ENCODE data around the gene PDXDC1.
A peak's percentile ranks its signal among the peaks of the same experiment; 100 is the strongest.
"Not testable (repeated sequence)": the region's sequence is repeated elsewhere in the genome, so short reads cannot be mapped to it uniquely, and the experiment has no call there.

PDXDC1 gene

GRCh38 chr16:15035163-15035729, 60.4 kb downstream of the PDXDC1 start:
- H3K4me3 ChIP-seq (ENCODE audit: low read depth, low read length), result no peak overlapping the region

GRCh38 chr16:15037003-15037402, 62.2 kb downstream of the PDXDC1 start:
- H3K4me3 ChIP-seq (ENCODE audit: low read depth, low read length), result no peak overlapping the region

- H3K4me3 ChIP-seq (ENCODE audit: low read depth, low read length), result no peak overlapping the region
Observed at GRCh38 chr16:15037745-15038144, 62.9 kb downstream of the PDXDC1 start.

GRCh38 chr16:15038689-15039088, 63.9 kb downstream of the PDXDC1 start:
- no peak overlapping the region for H3K4me3 ChIP-seq (ENCODE audit: low read depth, low read length)

- no peak overlapping the region for H3K4me3 ChIP-seq (ENCODE audit: low read depth, low read length)
Observed at GRCh38 chr16:15041271-15042004, 66.6 kb downstream of the PDXDC1 start.

GRCh38 chr16:15043344-15043743, 68.5 kb downstream of the PDXDC1 start:
- no peak overlapping the region for H3K4me3 ChIP-seq (ENCODE audit: low read depth, low read length)

- H3K4me3 ChIP-seq (ENCODE audit: low read depth, low read length), result no peak overlapping the region
Observed at GRCh38 chr16:15044286-15044685, 69.5 kb downstream of the PDXDC1 start.

- not testable (repeated sequence) for H3K4me3 ChIP-seq (ENCODE audit: low read depth, low read length)
Observed at GRCh38 chr16:15045270-15045669, 70.4 kb downstream of the PDXDC1 start.

GRCh38 chr16:15046692-15047376, 72.0 kb downstream of the PDXDC1 start:
- no peak overlapping the region for H3K4me3 ChIP-seq (ENCODE audit: low read depth, low read length)

GRCh38 chr16:15049581-15050180, 74.9 kb downstream of the PDXDC1 start:
- no peak overlapping the region for H3K4me3 ChIP-seq (ENCODE audit: low read depth, low read length)

GRCh38 chr16:15050440-15050839, 75.6 kb downstream of the PDXDC1 start:
- H3K4me3 ChIP-seq (ENCODE audit: low read depth, low read length), result not testable (repeated sequence)

GRCh38 chr16:15051387-15051951, 76.6 kb downstream of the PDXDC1 start:
- H3K4me3 ChIP-seq (ENCODE audit: low read depth, low read length), result no peak overlapping the region

GRCh38 chr16:15052747-15053476, 78.1 kb downstream of the PDXDC1 start:
- H3K4me3 ChIP-seq (ENCODE audit: low read depth, low read length), result no peak overlapping the region

GRCh38 chr16:15053904-15054303, 79.1 kb downstream of the PDXDC1 start:
- H3K4me3 ChIP-seq (ENCODE audit: low read depth, low read length), result no peak overlapping the region

- peak overlapping the region; percentile 70 for H3K4me3 ChIP-seq (ENCODE audit: low read depth, low read length)
Observed at GRCh38 chr16:15054357-15055140, 79.7 kb downstream of the PDXDC1 start.

GRCh38 chr16:15055141-15056053, 80.6 kb downstream of the PDXDC1 start:
- H3K4me3 ChIP-seq (ENCODE audit: low read depth, low read length), result peak overlapping the region; percentile 70

GRCh38 chr16:15057681-15058417, 83.0 kb downstream of the PDXDC1 start:
- no peak overlapping the region for H3K4me3 ChIP-seq (ENCODE audit: low read depth, low read length)

- no peak overlapping the region for H3K4me3 ChIP-seq (ENCODE audit: low read depth, low read length)
Observed at GRCh38 chr16:15059324-15059723, 84.5 kb downstream of the PDXDC1 start.

All from iPS-11a (cell line).